Measurements from ENCODE around the gene RPUSD4.
"Not testable (repeated sequence)": the region's sequence is repeated elsewhere in the genome, so short reads cannot be mapped to it uniquely, and the experiment has no call there.

DNA sequence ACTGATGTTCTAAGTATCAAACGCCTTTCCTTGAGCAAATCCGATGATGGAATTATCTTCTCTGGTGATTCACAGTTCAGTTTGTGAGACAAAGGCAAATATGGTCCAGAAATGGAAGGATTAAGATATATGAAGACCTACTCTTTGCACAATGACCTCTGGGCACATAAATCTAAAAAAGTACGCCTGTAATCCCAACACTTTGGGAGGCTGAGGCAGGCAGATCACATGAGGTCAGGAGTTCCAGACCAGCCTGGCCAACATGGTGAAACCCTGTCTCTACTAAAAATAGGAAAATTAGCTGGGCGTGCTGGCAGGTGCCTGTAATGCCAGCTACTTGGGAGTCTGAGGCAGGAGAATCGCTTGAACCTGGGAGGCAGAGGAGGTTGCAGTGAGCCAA, 44.1 kb upstream of the RPUSD4 start:
- TF ChIP-seq POLR2A, EP300 (IDR thresholded peaks at IDR 0.05): not testable (repeated sequence)
- TF ChIP-seq, protein P1, sequence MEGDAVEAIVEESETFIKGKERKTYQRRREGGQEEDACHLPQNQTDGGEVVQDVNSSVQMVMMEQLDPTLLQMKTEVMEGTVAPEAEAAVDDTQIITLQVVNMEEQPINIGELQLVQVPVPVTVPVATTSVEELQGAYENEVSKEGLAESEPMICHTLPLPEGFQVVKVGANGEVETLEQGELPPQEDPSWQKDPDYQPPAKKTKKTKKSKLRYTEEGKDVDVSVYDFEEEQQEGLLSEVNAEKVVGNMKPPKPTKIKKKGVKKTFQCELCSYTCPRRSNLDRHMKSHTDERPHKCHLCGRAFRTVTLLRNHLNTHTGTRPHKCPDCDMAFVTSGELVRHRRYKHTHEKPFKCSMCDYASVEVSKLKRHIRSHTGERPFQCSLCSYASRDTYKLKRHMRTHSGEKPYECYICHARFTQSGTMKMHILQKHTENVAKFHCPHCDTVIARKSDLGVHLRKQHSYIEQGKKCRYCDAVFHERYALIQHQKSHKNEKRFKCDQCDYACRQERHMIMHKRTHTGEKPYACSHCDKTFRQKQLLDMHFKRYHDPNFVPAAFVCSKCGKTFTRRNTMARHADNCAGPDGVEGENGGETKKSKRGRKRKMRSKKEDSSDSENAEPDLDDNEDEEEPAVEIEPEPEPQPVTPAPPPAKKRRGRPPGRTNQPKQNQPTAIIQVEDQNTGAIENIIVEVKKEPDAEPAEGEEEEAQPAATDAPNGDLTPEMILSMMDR (IDR thresholded peaks at IDR 0.05), result not testable (repeated sequence)
